ENCODE measurements around the gene MIA. TPM values are rescaled to one million over a fixed set of nuclear protein-coding genes. Genes with fewer than 3 reads are reported as not detected.

Gene MIA
- total and polyA plus RNA-seq, 4 donors: 0.42 to 0.44 TPM; not detected in 2

- Histone ChIP-seq H3K27ac (ENCODE audit: low read depth in 1 of 2, low read length in 2 of 2) (no peak overlapping the region), H3K4me1 (ENCODE audit: control insufficient read depth in 4 of 4, insufficient read depth in 4 of 4, low read length in 3 of 4) (peaks cover 0 to 17% (median 10%) of the 10 kb centered on the region in 4 donors), H3K9ac (ENCODE audit: low read depth in 1 of 2, low read length in 2 of 2) (no peak overlapping the region), H3K9me3 (ENCODE audit: control insufficient read depth in 4 of 4, low read length in 3 of 4) (no peaks in the 10 kb centered on the region), H3K4me3 (ENCODE audit: low read depth in 1 of 3, low read length in 3 of 3) (no peak overlapping the region), H3K27me3 (ENCODE audit: control insufficient read depth in 4 of 4, insufficient read depth in 4 of 4, low read length in 3 of 4) (no peaks in the 10 kb centered on the region), H3K36me3 (ENCODE audit: control insufficient read depth in 4 of 4, insufficient read depth in 3 of 4, low read depth in 1 of 4, low read length in 3 of 4) (peaks cover 0 to 4% (median 3%) of the 10 kb centered on the region in 4 donors)
- WGBS: 95% methylated on average over 25 of the region's 25 CpGs
- TF ChIP-seq RXRA (IDR thresholded peaks at IDR 0.05) (no peak), ATF3 (IDR thresholded peaks at IDR 0.05) (no peak), NR2F2 (IDR thresholded peaks at IDR 0.05) (no peak), FOXA2 (IDR thresholded peaks at IDR 0.05) (no peak), FOXA1 (IDR thresholded peaks at IDR 0.05) (no peak), JUND (IDR thresholded peaks at IDR 0.05) (no peak), YY1 (IDR thresholded peaks at IDR 0.05) (no peak), EGR1 (IDR thresholded peaks at IDR 0.05; ENCODE audit: low read depth in 2 of 2) (no peak), GABPA (IDR thresholded peaks at IDR 0.05 in 1 of 2, conservative IDR thresholded peaks at IDR 0.05 in 1 of 2) (no peak), RAD21 (IDR thresholded peaks at IDR 0.05) (no peak), REST (IDR thresholded peaks at IDR 0.05) (no peak), ZBTB33 (IDR thresholded peaks at IDR 0.05) (no peak), HNF4G (IDR thresholded peaks at IDR 0.05) (no peak), CTCF (IDR thresholded peaks at IDR 0.05; ENCODE audit: low read depth, low read length, missing input control) (no peak), MAX (IDR thresholded peaks at IDR 0.05) (no peak)
- no peak for DNase-seq (ENCODE audit: low spot score)
These were observed 11.0 kb downstream of the MIA start for GRCh38 chr19:40786060-40787037.
